ENCODE measurements around the gene COL8A2. TPM values are rescaled to one million over a fixed set of nuclear protein-coding genes. Genes with fewer than 3 reads are reported as not detected.

Gene COL8A2
- polyA plus RNA-seq, 3 donors: 0.90 to 3.0 (median 1.6) TPM

GRCh38 chr1:36142121-36142520 is 17.1 kb upstream of the COL8A2 start:
- Mint-ChIP-seq H3K27ac (peak overlapping the region in 2 of 7 donors; percentile 16 to 43), H3K4me1 (peaks cover 20% of the 10 kb centered on the region)

GRCh38 chr1:36139521-36139920 is 14.5 kb upstream of the COL8A2 start:
- H4K20me1 ChIP-seq (ENCODE audit: insufficient read depth, low read length): peaks cover 49% of the 10 kb centered on the region
- H3K4me1 ChIP-seq (ENCODE audit: control insufficient read depth in 1 of 2, insufficient read depth in 2 of 2, low read length in 2 of 2): peaks cover 13 to 14% of the 10 kb centered on the region in 2 donors
- peaks cover 48 to 56% of the 10 kb centered on the region in 2 donors for H3K36me3 Mint-ChIP-seq
- no peak for DNase-seq
- no peak overlapping the region for H3K4me2 ChIP-seq (replicated peaks; ENCODE audit: extremely low read depth, low read length, poor library complexity, severe bottlenecking)
- no peaks in the 10 kb centered on the region for H3K27me3 ChIP-seq (ENCODE audit: control insufficient read depth in 2 of 2, insufficient read depth in 2 of 2, low read length in 2 of 2)
- peaks cover 43 to 51% of the 10 kb centered on the region in 2 donors for H3K36me3 ChIP-seq (replicated peaks in 1 of 2; ENCODE audit: control insufficient read depth in 1 of 2, insufficient read depth in 2 of 2, low read length in 2 of 2)
- H3K27me3 Mint-ChIP-seq (ENCODE audit: low read depth in 3 of 3): peaks cover 0 to 2% (median 1%) of the 10 kb centered on the region in 3 donors
- no peak overlapping the region for H3K9ac ChIP-seq (ENCODE audit: insufficient read depth, low read length, poor library complexity, severe bottlenecking)
- no peak for TF ChIP-seq CTCF (IDR thresholded peaks at IDR 0.05)
- H3K9me3 Mint-ChIP-seq: no peaks in the 10 kb centered on the region
- intact Hi-C loops (cut with micrococcal nuclease): no loop called here
- H3K4me3 Mint-ChIP-seq: no peak overlapping the region
- no peak overlapping the region for H2AFZ ChIP-seq (ENCODE audit: insufficient read depth, low read depth, low read length, poor library complexity, severe bottlenecking)
- peaks cover 50% of the 10 kb centered on the region for H3K79me2 ChIP-seq (ENCODE audit: insufficient read depth, low read length)
- H3K9me3 ChIP-seq (replicated peaks in 1 of 2; ENCODE audit: control insufficient read depth in 1 of 2, insufficient read depth in 1 of 2, low read length in 2 of 2): no peaks in the 10 kb centered on the region
- H3K4me1 Mint-ChIP-seq: peaks cover 26% of the 10 kb centered on the region
- no peak overlapping the region for H3K4me3 ChIP-seq (replicated peaks in 1 of 3; ENCODE audit: low read depth in 2 of 3, low read length in 3 of 3)
- peak overlapping the region in 2 of 7 donors; percentile 47 to 52 for H3K27ac Mint-ChIP-seq
- 100% methylated on average over 1 of the region's 5 CpGs for WGBS (ENCODE audit: insufficient coverage)
- peak overlapping the region in 1 of 2 donors; percentile 18 for H3K27ac ChIP-seq (ENCODE audit: low read depth in 1 of 2, low read length in 2 of 2)

More at GRCh38 chr1:36142121-36142520, 17.1 kb upstream of the COL8A2 start:
- Mint-ChIP-seq H3K27me3 (ENCODE audit: low read depth in 3 of 3) (peaks cover 0 to 2% (median 1%) of the 10 kb centered on the region in 3 donors), H3K4me3 (no peak overlapping the region), H3K9me3 (peaks cover 0 to 3% (median 0%) of the 10 kb centered on the region in 7 donors), H3K36me3 (peaks cover 38 to 49% of the 10 kb centered on the region in 2 donors)
- TF ChIP-seq CTCF (IDR thresholded peaks at IDR 0.05): no peak
- WGBS (ENCODE audit: insufficient coverage): no CpG with 5 or more reads among the region's 1 CpG
- Histone ChIP-seq H3K4me3 (replicated peaks in 1 of 3; ENCODE audit: low read depth in 2 of 3, low read length in 3 of 3) (no peak overlapping the region), H3K9ac (ENCODE audit: insufficient read depth, low read length, poor library complexity, severe bottlenecking) (no peak overlapping the region), H3K9me3 (replicated peaks in 1 of 2; ENCODE audit: control insufficient read depth in 1 of 2, insufficient read depth in 1 of 2, low read length in 2 of 2) (no peaks in the 10 kb centered on the region), H2AFZ (ENCODE audit: insufficient read depth, low read depth, low read length, poor library complexity, severe bottlenecking) (no peak overlapping the region), H3K27me3 (ENCODE audit: control insufficient read depth in 2 of 2, insufficient read depth in 2 of 2, low read length in 2 of 2) (no peaks in the 10 kb centered on the region), H3K4me1 (ENCODE audit: control insufficient read depth in 1 of 2, insufficient read depth in 2 of 2, low read length in 2 of 2) (peaks cover 7% of the 10 kb centered on the region in 2 donors), H3K79me2 (ENCODE audit: insufficient read depth, low read length) (peaks cover 73% of the 10 kb centered on the region), H3K36me3 (replicated peaks in 1 of 2; ENCODE audit: control insufficient read depth in 1 of 2, insufficient read depth in 2 of 2, low read length in 2 of 2) (peaks cover 31 to 41% of the 10 kb centered on the region in 2 donors), H3K4me2 (replicated peaks; ENCODE audit: extremely low read depth, low read length, poor library complexity, severe bottlenecking) (no peak overlapping the region), H4K20me1 (ENCODE audit: insufficient read depth, low read length) (peaks cover 60% of the 10 kb centered on the region), H3K27ac (ENCODE audit: low read depth in 1 of 2, low read length in 2 of 2) (peak overlapping the region in 1 of 2 donors; percentile 48)
- no peak for DNase-seq
- intact Hi-C loops (cut with micrococcal nuclease): no loop called here

All from CD14-positive monocyte (primary cell).